Measurements from ENCODE around the gene APOO.

APOO gene

DNA sequence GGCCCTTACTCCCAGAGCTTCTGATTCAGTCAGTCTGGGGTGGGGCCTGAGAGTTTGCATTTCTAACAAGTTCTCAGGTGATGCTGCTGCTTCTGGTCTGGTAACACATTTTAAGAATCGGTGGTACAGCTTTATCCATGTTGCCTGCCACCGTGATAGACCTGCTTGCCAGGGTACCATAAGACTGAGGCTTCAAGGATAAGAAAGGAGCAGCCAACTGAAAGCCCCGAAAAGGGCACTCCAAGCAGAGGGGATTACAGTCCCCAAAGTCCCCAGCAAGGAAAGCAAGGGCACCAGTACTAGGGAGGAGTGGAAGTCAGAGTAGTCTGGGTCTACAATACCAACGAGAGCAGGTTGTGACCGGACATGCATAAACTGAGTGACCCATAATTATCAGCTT, 49.8 kb downstream of the APOO start:
- DNase-seq: no peak

DNA sequence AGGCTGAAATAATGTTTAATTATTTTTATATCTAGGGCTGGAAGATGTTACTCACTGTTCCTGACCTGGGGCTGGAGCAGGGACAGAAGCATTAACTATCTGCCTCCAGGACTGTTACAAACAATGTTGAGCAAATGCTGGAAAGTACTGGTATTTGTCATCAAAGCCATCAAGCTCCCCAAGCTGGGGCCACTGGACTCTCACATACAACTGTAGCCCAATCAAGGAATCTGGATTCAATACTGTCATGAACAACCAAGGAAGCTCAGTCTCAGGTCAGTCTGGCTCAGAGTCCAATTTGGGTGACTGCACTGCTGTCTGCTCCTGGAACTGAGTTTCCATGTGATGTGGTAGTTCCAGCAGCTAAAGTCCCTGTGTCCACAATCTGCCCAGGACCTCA, 50.4 kb downstream of the APOO start:
- DNase-seq: no peak

DNA sequence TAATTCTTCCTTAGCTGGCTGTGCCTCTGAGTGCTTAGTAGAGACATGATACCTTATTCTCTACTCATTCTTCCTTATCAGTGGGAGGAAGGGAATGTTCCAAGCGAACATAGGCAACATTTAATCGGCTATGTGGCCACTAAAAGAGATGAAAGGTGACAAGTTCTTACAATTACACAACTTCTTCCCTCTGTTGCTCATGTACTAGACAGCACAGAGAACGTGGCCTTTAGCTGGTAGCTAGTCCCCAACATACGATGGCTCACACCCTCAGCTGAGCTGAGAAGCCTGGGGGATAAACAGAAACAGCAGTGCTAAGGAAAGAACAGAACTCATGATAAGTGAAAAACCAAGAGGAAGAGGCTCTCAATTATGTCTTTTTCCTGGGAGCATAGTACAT, 52.2 kb downstream of the APOO start:
- DNase-seq: no peak

DNA sequence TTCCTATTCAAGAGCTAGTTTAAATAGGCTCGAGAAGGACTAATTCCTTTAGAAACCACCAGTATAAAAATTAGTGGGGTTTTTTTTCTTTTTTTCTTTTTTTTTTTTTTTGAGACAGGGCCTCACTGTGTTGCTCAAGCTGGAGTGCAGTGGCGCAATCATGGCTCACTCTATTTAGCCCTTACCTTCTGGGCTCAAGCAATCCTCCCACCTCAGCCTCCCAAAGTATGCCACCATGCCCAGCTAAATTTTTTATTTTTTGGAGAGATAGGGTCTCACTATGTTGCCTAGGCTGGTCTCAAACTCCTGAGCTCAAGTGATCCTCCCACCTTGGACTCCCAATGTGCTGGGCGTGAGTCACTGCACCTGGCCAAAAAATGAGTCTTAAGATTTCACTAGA, 52.8 kb downstream of the APOO start:
- DNase-seq: no peak

DNA sequence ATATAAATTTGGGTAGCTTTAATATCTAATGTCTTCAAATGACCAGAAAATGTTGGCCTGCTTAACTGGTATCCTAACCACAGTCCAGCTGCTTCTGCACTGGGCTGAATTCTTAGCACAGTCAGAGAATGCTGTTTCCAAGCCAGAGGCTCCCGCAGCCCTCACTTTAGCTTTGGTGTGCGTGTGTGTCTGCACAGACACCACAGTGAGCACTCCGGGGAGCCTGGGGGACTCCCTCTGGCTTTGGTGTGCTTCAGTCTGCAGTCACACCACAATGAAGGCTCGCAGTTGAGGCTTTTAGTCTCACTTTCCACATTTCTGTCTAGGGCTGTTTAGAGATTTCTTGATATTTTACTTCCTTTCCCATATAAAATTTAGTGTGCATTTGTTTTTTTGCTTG, 53.6 kb downstream of the APOO start:
- DNase-seq: no peak

DNA sequence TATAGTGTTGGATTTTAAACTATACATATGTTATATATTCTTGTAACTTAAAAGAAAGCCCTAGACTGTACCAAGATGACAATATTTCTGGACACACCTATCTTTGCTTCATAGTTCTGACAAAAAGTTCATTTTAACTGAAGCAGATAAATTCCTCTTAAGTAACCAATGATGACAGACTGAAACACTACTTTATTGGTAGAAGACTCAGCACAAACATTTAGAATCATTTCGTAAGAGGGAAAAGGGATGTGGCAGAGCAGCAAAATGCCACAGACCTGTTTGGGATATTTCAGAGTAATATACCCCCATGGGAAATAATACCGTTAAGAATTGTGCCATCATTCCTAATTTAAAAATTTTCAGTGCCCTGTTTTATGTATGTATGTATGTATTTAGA, 56.2 kb downstream of the APOO start:
- DNase-seq: no peak

DNA sequence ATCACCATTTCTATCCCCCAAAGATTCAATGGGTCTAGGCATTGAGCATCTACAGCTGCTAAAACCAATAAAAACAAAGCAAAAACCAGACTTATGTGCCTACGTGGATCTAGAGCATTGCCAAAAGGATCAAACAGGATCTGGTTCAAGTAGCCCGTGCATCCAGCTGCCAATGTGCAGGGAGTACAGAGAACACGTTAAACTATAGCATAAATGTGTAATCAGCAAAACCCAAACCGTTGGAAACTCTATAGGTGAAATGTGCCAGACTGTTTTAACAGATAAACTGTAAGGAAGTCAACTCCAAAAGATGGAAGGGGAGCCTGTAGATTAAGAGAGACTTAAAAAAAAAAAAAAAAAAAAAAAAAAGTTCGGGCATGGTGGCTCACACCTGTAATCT, 58.5 kb downstream of the APOO start:
- no peak for DNase-seq

DNA sequence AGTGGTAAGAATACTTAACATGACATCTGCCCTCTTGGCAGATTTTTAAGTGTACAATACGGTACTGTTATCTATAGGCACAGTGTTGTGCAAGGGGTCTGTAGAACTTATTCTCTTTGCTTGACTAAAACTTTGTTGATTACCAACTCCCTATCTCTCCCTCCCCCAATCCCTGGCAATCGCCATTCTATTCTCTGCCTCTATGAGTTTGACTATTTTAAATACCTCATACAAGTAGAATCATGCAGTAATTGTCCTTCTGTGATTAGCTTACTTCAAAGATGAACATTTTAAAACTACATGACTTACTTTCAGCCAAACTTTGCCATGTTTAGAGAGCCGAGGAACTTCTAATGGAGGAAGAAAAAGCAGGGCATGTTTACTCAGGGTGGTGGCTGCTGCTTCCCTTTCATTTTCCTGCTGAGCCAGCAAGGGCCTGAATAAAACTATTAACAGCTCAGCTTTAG, 62.4 kb downstream of the APOO start:
- no peak for DNase-seq

DNA sequence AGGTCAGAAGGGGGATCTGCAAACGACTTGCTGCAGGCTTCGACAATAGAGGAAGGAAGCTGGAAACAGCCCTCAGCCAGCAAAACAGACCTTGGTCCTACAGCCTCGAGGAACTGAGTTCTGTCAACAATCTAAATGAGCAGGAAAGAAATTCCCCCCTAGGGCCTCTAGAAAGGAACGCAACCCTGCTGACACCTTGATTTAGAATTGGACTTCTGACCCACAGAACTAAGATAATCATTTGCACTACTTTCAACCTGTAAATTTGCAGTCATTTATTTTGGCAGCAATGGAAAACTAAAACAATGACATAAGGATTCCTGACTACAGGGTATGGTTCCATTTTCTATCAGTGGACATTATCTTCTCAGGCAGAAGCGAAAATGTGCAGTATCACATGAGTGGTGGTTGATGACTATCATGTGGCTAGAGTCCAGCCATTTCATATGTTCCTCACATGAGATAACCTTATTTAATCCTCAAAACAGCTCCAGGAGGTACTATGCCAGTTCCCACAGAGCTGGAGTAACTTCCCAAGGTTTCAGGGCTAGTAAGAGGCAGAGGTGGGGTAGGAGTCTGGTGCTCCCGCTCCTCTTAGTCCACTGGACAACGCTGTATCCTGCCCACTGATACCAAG, 63.1 kb downstream of the APOO start:
- no peak for DNase-seq

DNA sequence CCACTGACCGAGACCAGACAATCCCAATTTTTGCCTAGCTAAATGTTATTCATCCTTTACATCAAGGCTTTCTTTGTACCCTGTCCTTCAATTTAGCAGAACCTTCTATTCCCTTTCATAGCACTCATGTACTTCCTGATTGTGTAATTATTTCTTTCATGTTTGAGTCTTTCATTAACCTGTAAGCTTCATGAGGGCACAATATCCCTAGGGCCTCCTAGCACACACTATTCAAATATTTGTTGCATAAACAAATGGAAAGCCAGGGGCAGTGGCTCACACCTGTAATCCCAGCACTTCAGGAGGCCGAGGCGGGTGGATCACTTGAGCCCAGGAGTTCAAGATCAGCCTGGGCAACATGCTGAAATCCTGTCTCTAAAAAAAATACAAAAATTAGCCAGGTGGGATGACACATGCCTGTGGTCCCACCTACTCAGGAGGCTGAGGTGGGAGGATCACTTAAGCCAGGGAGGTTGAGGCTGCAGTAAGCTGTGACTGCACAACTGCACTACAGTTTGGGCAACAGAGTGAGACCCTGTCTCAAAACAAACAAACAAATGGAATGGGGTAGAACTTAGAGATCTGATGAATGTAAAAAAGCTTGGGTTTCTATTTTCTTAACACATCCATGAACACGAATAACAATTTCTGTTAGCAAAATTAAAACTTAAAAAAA, 65.8 kb downstream of the APOO start:
- no peak for DNase-seq

DNA sequence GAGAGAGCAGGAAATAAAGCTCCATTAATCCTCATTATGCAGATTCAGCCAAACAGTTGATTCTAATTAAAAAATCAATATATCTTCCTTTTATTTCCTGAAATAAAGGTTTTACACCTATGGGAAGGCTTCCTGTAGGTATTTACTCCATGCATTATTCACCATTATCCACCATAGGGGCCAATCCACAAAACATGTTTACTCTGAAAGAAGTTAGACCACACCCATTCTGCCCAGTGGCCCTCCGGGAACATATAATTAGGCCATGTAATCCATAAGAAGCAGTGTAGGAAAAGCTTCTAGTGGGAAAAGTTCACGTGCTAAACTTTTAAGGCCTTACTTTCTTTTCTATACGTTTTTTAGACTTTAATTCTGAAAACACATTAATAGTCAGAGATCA, 67.1 kb downstream of the APOO start:
- DNase-seq: no peak

DNA sequence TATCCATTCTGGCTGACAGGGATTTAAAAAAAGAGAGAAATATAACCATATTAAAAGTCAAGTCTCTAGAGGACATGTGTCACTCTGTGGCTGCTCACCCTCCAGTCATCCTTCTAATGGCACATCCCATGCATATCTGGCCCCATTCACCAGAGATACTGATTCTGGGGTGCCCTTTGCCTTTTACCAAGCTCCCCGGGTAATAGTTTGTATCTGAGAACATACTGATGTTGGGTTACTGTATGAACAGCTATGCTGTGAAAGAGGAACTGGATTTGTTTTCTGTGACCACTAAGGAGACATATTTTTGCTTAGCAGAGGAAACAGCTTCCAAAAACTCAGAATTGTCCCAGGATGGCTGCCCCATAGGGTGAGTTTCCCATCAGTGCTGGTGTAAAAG, 68.8 kb downstream of the APOO start:
- DNase-seq: no peak

DNA sequence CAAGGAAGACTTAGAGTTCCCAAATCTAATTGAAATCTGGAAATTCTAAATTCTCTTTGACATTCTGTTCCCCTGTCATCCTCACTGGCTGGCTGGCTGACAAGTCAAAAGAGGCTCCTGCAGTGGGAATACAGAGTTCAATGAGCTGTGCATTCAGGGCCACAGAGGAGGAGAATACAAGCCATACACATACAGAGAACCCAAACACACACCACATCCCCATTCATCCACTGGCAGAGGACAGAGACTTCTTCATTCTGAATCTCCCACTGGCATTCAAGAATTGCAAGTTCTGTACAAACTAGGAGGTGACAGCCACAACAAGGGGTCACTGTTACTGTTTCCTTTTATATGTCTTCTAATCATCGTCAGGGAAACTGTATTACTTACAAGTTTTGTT, 75.0 kb downstream of the APOO start:
- no peak for DNase-seq

DNA sequence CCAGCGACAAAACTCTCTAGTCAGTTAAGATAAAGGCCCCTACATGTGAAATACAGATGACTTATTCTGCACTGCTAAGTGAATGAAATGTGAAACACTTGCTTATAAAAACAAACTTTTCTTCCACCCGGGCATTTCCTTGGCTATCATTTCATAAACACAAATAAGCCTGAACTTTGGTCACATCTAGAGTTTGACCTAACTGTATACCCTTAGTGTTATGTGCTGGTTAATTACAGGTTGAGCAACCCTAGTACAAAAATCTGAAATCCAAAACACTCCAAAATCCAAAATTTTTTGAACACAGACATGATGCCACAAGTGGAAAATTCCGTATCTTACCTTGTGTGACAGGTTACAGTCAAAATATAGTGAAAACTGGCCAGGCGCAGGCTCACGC, 78.9 kb downstream of the APOO start:
- no peak for DNase-seq

DNA sequence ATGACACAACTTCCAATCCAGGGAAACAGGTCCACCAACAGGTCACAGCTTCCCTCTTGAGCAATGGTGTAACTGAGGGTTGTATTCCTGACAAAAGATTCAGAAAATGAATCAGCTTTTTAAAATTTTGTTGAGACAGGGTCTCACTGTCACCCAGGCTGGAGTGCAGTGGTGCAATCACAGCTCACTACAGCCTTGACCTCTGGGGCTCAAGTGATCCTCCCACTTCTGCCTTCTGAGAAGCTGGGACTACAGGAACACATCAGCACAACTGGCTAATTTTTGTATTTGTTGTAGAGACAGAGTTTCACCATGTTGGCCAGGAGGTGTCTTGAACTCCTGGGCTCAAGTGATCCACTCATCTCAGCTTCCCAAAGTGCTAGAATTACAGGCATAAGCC, 81.1 kb downstream of the APOO start:
- DNase-seq: no peak

DNA sequence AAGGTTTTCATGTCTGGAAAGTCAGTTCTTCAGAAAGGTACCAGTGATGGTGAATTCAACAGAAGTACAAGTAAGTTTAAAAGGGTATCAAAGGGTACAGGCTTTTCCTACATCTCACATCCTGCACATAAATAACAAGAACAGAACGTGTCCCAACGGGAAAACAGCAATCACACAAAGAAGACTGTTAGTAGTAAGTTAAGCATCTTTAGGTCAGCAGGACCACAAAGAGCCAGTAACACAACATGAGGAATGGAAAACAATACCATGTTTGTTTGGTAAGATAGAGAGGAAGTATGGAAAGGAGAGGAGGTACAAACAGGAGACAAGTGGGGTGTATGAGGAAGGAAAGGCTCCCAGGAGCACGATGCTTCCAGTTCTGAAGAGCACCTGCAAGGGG, 81.5 kb downstream of the APOO start:
- no peak for DNase-seq

DNA sequence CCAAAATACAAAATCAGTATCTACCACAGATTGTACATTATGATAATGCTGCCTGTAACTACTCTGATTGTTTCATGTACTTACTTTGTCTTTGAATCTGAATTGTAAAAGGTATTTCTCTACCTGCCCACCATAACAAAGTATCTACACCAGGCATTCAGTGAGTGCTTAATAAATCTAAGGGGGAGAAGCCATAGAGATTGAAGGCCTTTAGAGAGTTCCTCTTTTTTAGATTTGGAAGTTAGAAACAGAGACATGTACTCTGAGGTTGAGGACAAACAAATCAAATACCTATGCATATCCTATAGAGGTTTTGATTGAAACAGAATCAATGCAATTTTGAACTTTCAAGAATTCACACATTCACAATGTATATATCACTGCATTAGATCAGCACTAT, 82.1 kb downstream of the APOO start:
- DNase-seq: no peak

DNA sequence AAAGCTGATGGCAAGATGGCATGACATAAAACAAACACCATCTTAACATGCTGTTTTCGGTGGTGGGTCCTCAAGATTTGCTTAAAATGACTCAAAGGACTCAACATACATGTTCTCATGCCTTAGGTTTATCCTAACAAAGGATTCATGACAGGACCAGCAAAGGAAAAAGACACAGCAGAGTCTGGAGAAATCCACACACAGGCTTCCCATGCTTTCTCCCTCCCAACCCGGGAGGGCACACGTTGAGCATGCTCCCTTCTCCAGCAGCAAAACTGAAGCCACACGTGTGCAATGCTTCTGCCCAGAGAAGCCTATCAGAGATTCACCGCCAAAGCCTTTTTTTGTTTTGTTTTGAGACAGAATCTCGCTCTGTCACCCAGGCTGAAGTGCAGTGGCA, 84.9 kb downstream of the APOO start:
- no peak for DNase-seq

DNA sequence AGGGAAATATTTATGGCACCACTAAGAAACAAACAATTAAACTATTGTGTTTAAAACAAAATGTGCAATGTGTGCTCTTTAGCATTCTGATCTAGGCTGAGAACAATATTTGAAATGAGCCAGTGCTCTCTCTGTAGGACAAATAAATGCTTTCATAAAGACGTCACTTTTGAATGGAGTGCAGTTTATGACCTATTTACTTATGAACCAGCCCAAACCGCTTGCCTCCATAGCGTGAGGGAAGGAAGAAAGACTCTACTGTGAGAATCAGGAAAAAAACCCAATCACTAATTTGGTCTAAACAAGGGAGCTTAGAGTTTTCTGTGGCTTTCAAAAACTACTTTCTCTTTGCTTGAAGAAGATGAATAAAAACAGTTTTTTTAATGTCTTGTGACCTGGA, 85.3 kb downstream of the APOO start:
- no peak for DNase-seq

DNA sequence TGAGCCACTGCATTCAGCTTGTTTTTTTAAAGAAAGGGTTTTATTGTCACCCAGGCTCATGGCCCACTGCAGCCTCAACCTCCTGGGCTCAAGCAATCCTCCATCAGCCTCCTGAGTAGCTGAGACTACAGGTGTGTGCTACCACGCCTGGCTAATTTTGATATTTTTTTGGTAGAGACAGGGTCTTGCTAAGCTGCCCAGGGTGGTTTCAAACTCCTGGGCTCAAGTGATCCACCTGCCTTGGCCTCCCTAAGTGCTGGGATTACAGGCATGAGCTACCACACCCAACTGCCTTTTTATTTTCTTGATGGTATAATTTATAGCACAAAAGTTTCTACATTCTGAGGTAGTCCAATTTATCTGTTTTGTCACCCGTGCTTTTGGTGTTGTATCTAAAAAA, 85.9 kb downstream of the APOO start:
- no peak for DNase-seq

DNA sequence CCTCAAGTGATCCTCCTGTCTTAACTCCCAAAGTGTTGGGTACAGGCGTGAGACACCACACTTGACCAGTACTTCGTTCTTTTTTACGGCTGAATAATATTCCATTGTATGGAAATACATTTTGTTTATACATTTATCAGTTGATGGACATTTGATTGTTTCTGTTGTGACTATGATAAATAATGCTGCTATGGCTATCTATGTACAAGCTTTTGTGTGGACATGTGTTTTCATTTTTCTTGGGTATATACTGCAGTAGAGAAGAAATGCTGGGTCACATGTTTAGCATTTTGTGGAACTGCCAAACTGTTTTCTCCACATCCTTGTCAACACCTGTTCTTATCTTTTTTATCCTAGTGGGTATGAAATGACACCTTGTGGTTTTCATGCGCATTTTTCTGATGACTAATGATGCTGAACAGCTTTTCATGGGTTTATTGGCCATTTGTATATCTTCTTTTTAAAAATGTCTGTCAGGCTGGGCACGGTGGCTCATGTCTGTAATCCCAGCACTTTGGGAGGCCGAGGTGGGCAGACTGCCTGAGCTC, 87.4 kb downstream of the APOO start:
- no peak for DNase-seq

DNA sequence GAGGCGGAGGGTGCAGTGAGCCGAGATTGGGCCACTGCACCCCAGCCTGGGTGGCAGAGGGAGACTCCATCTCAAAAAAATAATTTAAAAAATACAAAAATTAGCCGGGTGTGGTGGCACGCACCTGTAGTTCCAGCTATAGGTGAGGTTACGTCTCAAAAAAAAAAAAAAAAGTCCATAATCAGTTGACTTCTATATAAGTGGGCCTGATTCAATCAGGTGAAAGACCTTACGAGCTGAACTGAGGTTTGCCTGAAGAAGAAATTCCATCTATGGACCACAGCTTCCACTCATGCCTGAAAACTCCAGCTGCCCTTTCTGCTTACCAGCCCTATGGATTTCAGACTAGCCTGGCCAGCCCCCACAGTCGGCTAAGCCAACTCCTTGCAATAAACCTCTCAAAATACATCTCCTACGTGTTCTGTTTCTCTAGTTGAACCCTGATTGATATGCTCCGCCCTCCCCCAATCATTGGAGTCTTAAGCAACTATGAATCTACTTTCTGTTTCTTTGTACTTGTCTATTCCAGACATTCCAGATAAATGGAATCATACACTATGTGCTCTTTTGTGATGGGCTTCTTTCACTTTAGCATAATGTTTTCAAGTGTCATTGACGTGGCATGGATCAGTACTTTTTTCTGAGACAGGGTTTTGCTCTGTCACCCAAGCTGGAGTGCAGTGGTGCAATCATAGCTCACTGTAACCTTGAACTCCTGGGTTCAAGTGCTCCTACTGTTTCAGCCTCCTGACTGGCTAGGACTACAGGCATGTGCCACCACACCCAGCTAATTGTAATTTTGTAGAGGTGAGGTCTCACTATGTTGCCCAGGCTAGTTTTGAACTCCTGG, 88.1 kb downstream of the APOO start:
- no peak for DNase-seq

DNA sequence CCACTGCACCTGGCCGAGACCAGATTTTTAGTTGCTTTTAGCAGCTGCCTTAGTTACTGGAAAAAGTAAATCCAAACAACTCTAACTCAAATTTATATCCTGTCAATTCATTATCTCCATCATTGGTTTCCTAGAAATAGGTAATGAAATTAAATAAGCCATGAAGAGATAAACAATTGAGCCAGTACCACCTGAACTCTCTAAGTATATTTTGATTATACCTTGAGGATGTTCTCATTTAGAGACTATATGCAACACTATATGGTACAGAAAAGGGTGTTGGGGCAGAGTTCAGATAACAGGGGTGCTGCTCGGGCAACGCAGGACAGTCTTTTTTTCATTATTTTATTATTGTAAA, 89.8 kb downstream of the APOO start:
- no peak for DNase-seq

DNA sequence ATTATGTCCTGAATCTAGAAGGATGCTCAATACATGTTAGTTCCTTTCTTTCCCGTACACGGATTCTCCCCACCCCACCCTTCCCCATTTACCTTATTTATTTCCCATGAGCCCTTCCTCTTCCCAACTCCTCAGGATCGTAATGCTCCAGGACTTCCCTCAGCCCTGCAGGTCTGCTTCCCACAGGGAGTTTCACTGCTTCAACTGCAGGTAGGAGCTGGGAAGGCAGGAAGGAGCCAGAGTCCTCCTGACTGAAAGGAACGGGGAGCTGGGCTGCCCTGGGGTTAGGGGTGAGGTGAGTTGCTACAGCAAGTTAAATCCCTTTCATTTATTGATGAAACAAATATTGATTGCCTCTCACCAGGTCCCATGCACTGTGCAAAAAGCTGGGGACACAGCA, 91.6 kb downstream of the APOO start:
- no peak for DNase-seq
